H54 (cell line): ENCODE data around the gene SLC2A4.
"Not testable (repeated sequence)": the region's sequence is repeated elsewhere in the genome, so short reads cannot be mapped to it uniquely, and the experiment has no call there.

ENCODE experiments used
- DNase-seq: peaks from one replicate; pipeline ENCODE4 v3.0.0; 2011; ENCODE audit warnings: low spot score, mixed read lengths; ENCODE audit not compliant: insufficient read length
- FAIRE-seq: peaks from 3 replicates; lab custom pipeline; 2011; peaks lifted over from hg19 to GRCh38; lab: Jason Lieb, UNC
- POLR2A ChIP-seq: IDR thresholded peaks from 2 replicates; pipeline ENCODE4 v1.6.1; 2011; ENCODE audit warnings: low read depth, mild to moderate bottlenecking, low read length

SLC2A4 gene

GRCh38 chr17:7336240-7337175 lies 55.0 kb downstream of the SLC2A4 start, which contains the start of gene ACAP1:
Gene ACAP1, plus strand, starts transcription at chr17:7336529. Its CDS starts 206 bp downstream, at chr17:7336735.
- FAIRE-seq, result no peak
- no peak for DNase-seq
- TF ChIP-seq POLR2A, result no peak

DNA sequence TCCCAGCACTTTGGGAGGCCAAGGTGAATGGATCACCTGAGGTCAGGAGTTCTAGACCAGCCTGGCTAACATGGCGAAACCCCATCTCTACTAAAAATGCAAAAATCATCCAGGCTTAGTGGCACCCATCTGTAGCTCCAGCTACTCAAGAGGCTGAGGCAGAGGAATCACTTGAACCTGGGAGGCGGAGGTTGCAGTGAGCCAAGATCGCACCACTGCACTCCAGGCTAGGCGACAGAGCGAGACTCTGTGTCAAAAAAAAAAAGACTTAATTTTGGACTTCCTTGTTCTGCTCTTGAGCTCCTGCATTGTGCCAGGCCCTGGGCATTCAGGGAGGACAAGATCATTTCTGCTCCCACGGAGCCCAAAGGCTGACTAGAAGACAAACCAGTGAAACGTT lies 56.1 kb downstream of the SLC2A4 start:
- DNase-seq, result not testable (repeated sequence)

More for the DNA sequence above, 56.1 kb downstream of the SLC2A4 start:
- not testable (repeated sequence) for FAIRE-seq
